ENCODE results near the gene GOLPH3.

DNA sequence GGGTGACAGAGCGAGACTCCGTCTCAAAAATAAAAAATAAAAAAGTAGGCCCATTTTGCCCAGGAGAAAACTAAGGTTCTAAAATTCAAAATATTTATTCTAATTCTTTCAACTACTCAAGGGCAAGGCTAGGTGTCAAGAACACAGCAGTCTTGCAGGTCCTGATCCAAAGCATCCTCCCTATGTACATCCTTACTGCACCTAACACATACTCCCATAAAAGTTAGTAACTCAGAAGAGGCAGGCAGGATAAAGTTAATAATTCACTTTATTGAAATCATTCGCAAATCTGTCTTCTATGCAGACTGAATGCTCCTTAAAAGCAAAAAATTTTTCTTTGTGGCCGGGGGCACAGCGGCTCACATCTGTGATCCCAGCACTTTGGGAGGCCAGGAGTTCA is 11.1 kb downstream of the GOLPH3 start:
- TF ChIP-seq EZH2 (IDR thresholded peaks at IDR 0.05; ENCODE audit: low read length, unreplicated experiment): no peak
- TF ChIP-seq CTCF (conservative IDR thresholded peaks at IDR 0.05; ENCODE audit: low read depth, low read length): no peak

Data from PC-3 (cell line).